Caco-2 (cell line): ENCODE data around the gene PROSER3. TPM values are rescaled to one million over a fixed set of nuclear protein-coding genes. Genes with fewer than 3 reads are reported as not detected.
A peak's percentile ranks its signal among the peaks of the same experiment; 100 is the strongest.

Experiments
- BruUV-seq: library from RNA; stranded (reverse); fragments of 400-500 nt; replicated peaks from 2 replicates; lab custom pipeline; 2021; lab: Mats Ljungman, UMichigan
- CTCF ChIA-PET: fragments of 300-600 bp; sonication (Branson Sonifier 250); formaldehyde crosslinking; loops from one replicate; lab custom pipeline; 2022; ENCODE audit warnings: antibody characterized with exemption; lab: Charles Lee
- POLR2A ChIA-PET: fragments of 300-600 bp; sonication (Branson Sonifier 250); formaldehyde crosslinking; loops from one replicate; lab custom pipeline; 2022; ENCODE audit warnings: antibody characterized with exemption; lab: Charles Lee
- DNase-seq, 2 experiments: peaks; one replicate each; pipeline versions ENCODE4 v3.0.0 to v3.0.0-alpha.2; 2020 to 2022
- H3K27me3 ChIP-seq: replicated peaks from 2 replicates; pipeline ENCODE4 v1.6.0; 2011; ENCODE audit warnings: low read length; ENCODE audit not compliant: control insufficient read depth, insufficient read depth
- H3K36me3 ChIP-seq: 2 replicates; pipeline ENCODE4 v1.5.1; 2011; ENCODE audit warnings: low read length; ENCODE audit not compliant: control insufficient read depth, insufficient read depth
- H3K4me1 ChIP-seq: fragments of 250-450 bp; sonication (Bioruptor Pico); 2 replicates; pipeline ENCODE4 v1.5.1; 2020; ENCODE audit warnings: mild to moderate bottlenecking
- H3K4me3 ChIP-seq: 2 replicates; pipeline ENCODE4 v1.5.1; 2011; ENCODE audit warnings: low read depth, mild to moderate bottlenecking, control low read depth, low read length
- H3K9me3 ChIP-seq: fragments of 250-450 bp; sonication (Bioruptor Pico); 2 replicates; pipeline ENCODE4 v1.5.1; 2020; ENCODE audit warnings: mild to moderate bottlenecking, moderate library complexity
- H3K27ac Mint-ChIP-seq: one replicate; pipeline ENCODE4 v1.8.0; 2022; ENCODE audit warnings: mixed read lengths; ENCODE audit not compliant: unreplicated experiment
- H3K27me3 Mint-ChIP-seq: one replicate; pipeline ENCODE4 v1.8.0; 2022; ENCODE audit warnings: mixed read lengths; ENCODE audit not compliant: insufficient read depth, unreplicated experiment
- H3K36me3 Mint-ChIP-seq: one replicate; pipeline ENCODE4 v1.8.0; 2022; ENCODE audit warnings: mild to moderate bottlenecking, mixed read lengths; ENCODE audit not compliant: insufficient read depth, unreplicated experiment
- H3K4me1 Mint-ChIP-seq: one replicate; pipeline ENCODE4 v1.8.0; 2022; ENCODE audit warnings: low read depth, mixed read lengths; ENCODE audit not compliant: unreplicated experiment
- H3K4me3 Mint-ChIP-seq: one replicate; pipeline ENCODE4 v1.8.0; 2022; ENCODE audit warnings: mild to moderate bottlenecking, moderate library complexity, mixed read lengths; ENCODE audit not compliant: unreplicated experiment
- H3K9me3 Mint-ChIP-seq: one replicate; pipeline ENCODE4 v1.8.0; 2022; ENCODE audit warnings: mixed read lengths; ENCODE audit not compliant: unreplicated experiment
- CTCF ChIP-seq, 2 experiments: fragments of 200-600 bp in 1 of 2; IDR thresholded peaks; 1 replicate in 1 of 2; 2 replicates in 1 of 2; pipeline versions ENCODE4 v1.5.1 to v1.8.0; 2011 to 2022; ENCODE audit warnings: antibody characterized with exemption in 1 of 2, control low read depth in 1 of 2, inconsistent platforms in 1 of 2, low read depth in 1 of 2, low read length in 1 of 2, mild to moderate bottlenecking in 1 of 2, moderate library complexity in 1 of 2; ENCODE audit not compliant: insufficient read depth in 1 of 2, severe bottlenecking in 1 of 2, unreplicated experiment in 1 of 2
- intact Hi-C: fragments of 100-400 bp; cut with micrococcal nuclease; formaldehyde crosslinking; loops from one replicate; pipeline ENCODE4 v1.10.0; 2022; ENCODE audit not compliant: unreplicated experiment
- total RNA-seq: library from RNA; stranded (reverse); gene quantifications from 2 replicates; pipeline ENCODE4 v1.2.3, GENCODE V29; 2022

PROSER3 gene
- total RNA-seq, 1 experiment from 2014 or later: 34.6 TPM

DNA sequence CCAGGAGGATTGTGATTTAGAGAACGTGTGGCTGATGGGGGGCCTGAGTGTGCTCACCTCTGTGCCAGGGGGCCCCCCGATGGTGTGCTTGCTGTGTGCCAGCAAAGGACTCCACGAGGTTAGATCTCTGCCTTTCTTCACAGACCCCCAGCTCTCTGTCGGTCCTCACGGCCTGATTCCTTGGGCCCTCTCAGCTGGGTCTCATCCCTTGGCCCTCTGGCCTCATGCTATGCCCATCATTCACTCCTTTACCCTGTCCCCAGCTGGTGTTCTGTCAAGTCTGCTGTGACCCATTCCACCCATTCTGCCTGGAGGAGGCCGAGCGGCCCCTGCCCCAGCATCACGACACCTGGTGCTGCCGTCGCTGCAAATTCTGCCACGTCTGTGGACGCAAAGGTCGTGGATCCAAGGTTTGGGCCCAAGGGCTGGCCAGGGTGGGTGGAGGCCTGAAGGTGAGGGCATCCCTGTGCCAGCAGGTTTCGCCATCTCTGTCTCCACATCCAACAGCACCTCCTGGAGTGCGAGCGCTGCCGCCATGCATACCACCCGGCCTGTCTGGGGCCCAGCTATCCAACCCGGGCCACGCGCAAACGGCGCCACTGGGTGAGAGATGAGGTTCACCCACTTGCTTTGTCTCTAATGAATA lies 32.6 kb upstream of the PROSER3 start:
- no TSS peak for BruUV-seq
- Histone ChIP-seq H3K9me3 (no peaks in the 10 kb centered on the region), H3K4me3 (no peak overlapping the region), H3K27me3 (no peaks in the 10 kb centered on the region), H3K36me3 (peaks cover 8% of the 10 kb centered on the region), H3K4me1 (no peaks in the 10 kb centered on the region)
- no peak for TF ChIP-seq CTCF (IDR thresholded peaks at IDR 0.05; ENCODE audit: insufficient read depth in 1 of 2, low read depth in 1 of 2, low read length in 1 of 2, severe bottlenecking in 1 of 2, unreplicated experiment in 1 of 2)
- CTCF ChIA-PET: no interaction called here
- intact Hi-C loops: no loop called here
- no peaks in the 10 kb centered on the region for H3K9me3 Mint-ChIP-seq
- POLR2A ChIA-PET: no interaction called here
- H3K36me3 Mint-ChIP-seq: peaks cover 94% of the 10 kb centered on the region
- H3K27me3 Mint-ChIP-seq: no peaks in the 10 kb centered on the region
- no peak overlapping the region for H3K4me3 Mint-ChIP-seq
- no peak for DNase-seq
- peak overlapping the region; percentile 20 for H3K27ac Mint-ChIP-seq
- no peaks in the 10 kb centered on the region for H3K4me1 Mint-ChIP-seq

DNA sequence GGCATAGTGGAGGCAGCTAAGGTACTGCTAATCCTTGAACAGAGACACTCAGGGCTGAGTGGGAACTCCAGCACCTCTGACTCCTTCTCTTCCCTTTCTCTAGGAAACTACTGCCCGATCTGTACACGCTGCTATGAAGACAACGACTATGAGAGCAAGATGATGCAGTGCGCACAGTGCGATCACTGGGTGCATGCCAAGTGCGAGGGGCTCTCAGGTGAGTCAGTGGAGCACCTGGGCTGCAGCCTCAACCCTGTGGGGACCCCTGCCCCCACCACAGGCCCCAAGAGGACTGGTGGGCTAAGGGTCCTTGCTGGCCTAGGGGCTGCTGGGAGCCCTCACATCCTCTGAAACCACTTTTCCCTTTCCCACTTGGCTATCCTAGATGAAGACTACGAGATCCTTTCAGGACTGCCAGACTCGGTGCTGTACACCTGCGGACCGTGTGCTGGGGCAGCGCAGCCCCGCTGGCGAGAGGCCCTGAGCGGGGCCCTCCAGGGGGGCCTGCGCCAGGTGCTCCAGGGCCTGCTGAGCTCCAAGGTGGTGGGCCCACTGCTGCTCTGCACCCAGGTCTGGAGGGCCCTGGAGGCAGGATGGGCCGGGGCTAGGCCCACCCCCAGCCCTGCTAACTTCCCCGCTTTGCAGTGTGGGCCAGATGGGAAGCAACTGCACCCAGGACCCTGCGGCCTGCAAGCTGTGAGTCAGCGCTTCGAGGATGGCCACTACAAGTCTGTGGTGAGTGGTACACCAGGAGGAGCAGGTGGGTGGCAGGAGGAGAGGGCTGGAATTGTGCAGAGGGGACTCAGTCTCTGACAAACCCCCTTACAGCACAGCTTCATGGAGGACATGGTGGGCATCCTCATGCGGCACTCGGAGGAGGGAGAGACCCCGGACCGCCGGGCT lies 30.7 kb upstream of the PROSER3 start:
- ChIA-PET CTCF (interaction anchor here (1.0 to 1.6 kb wide), 2 partner anchors 10 to 13 kb away, joined by 7 to 10 read pairs; no protein-coding TSS in a partner anchor), POLR2A (interaction anchor here (0.5 to 0.6 kb wide), 2 partner anchors 13 to 18 kb away, joined by 3 read pairs; partner anchors contain the start of gene PSENEN)
- Mint-ChIP-seq H3K27me3 (no peaks in the 10 kb centered on the region), H3K4me1 (no peaks in the 10 kb centered on the region), H3K4me3 (no peak overlapping the region), H3K36me3 (peaks cover 90% of the 10 kb centered on the region), H3K27ac (no peak overlapping the region), H3K9me3 (no peaks in the 10 kb centered on the region)
- no peaks in the 10 kb centered on the region for H3K9me3 ChIP-seq
- H3K4me1 ChIP-seq: no peaks in the 10 kb centered on the region
- peaks cover 8% of the 10 kb centered on the region for H3K36me3 ChIP-seq
- no peak for DNase-seq
- TF ChIP-seq CTCF (IDR thresholded peaks at IDR 0.05; ENCODE audit: insufficient read depth in 1 of 2, low read depth in 1 of 2, low read length in 1 of 2, severe bottlenecking in 1 of 2, unreplicated experiment in 1 of 2): no peak
- intact Hi-C loops: no loop called here
- BruUV-seq: no TSS peak
- H3K4me3 ChIP-seq: no peak overlapping the region
- H3K27me3 ChIP-seq: no peaks in the 10 kb centered on the region

DNA sequence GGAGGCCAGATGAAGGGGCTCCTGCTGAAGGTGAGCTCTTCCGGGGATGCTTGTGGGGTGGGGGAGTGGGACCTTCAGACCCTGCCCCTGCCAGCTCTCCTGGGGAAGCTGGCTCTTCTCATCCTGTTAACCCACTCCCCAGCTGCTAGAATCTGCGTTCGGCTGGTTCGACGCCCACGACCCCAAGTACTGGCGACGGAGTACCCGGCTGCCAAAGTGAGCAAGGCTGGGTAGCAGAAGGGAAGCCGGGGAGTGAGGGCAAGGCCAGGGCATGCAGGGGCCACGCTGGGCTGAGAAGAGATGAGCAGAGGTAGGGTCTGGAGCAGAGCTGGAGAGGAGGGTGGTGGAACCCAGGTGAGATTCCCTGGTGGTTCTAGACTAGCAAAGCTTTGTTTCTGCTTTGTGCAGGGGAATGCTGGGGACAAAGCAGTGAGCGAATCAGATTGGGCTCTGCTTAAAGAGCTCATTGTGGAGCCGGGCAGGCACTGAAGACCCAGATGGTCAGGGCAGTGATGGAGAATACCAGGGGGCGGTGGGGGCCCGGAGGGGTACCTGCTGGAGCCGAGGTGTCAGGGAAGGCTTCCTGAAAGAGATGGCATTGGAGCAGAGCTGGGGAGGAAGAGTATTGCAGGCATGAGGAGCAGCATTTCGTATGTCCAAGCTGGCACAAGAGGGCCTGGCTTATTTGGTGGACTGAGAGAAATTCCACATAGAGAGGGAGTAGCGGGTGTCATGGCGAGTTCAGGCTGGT lies 29.8 kb upstream of the PROSER3 start:
- ChIA-PET POLR2A (interaction anchor here (0.5 to 0.6 kb wide), 2 partner anchors 13 to 17 kb away, joined by 3 read pairs; partner anchors contain the start of gene PSENEN), CTCF (interaction anchor here (1.6 kb wide), 1 partner anchor 9 kb away, joined by 7 read pairs; no protein-coding TSS in a partner anchor)
- Mint-ChIP-seq H3K4me1 (no peaks in the 10 kb centered on the region), H3K36me3 (peaks cover 85% of the 10 kb centered on the region), H3K4me3 (no peak overlapping the region), H3K9me3 (no peaks in the 10 kb centered on the region), H3K27ac (no peak overlapping the region), H3K27me3 (no peaks in the 10 kb centered on the region)
- no peak overlapping the region for H3K4me3 ChIP-seq
- no peaks in the 10 kb centered on the region for H3K9me3 ChIP-seq
- TF ChIP-seq CTCF (IDR thresholded peaks at IDR 0.05; ENCODE audit: insufficient read depth in 1 of 2, low read depth in 1 of 2, low read length in 1 of 2, severe bottlenecking in 1 of 2, unreplicated experiment in 1 of 2): no peak
- H3K36me3 ChIP-seq: peaks cover 5% of the 10 kb centered on the region
- no peaks in the 10 kb centered on the region for H3K4me1 ChIP-seq
- intact Hi-C loops: no loop called here
- no peaks in the 10 kb centered on the region for H3K27me3 ChIP-seq
- no TSS peak for BruUV-seq
- DNase-seq: no peak
